ENCODE results near the gene CFAP68.
"Not testable (repeated sequence)": the region's sequence is repeated elsewhere in the genome, so short reads cannot be mapped to it uniquely, and the experiment has no call there.

Gene CFAP68

DNA sequence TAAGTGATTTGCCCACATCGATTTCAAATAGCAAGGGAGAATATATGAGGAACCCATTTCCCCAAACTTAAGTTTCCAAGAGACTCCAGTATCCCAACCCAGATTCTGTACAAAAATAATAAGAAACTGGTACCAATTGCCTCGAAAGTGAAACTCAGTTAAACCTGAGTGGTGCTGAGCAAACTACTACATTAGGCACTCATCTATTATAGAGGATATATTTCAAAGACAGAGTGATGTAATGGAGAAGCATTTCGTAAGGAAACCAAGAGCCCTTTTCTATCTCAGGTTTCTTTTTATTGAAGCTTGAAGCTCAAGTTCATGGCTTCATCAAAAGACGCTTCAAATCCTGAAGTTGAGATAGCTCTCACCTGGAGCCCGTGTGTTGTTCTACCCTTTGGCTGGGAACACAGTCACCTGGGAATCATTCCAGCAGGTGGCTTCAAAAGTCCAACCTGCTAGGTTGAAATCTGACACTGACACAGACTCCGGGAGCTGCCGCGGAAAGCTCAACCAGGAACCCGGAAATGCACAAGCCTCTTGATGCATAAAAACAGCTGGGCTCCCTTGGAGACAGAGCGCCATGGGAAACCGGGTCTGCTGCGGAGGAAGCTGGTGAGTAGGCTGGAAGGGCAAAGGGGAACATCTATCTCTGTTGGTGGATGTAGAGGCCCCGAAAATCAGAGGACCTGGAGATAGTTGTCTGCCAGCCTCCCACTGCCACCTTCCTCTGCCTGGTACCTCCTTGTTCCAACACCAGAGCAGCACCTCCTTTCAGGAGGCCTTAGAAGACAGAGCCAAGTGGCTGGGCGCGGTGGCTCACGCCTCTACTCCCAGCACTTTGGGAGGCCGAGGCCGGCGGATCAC lies 39.3 kb downstream of the CFAP68 start, which contains the start of gene C11orf52:
TSS of gene C11orf52 (plus strand) at position 524 of the 867 bp plus-strand sequence. CDS start at position 584, 60 bp downstream.
- no peak for DNase-seq

GRCh38 chr11:111920908-111921307 lies 41.6 kb downstream of the CFAP68 start:
- DNase-seq: no peak

GRCh38 chr11:111921541-111922230 lies 42.3 kb downstream of the CFAP68 start:
- no peak for DNase-seq

GRCh38 chr11:111922803-111923202 lies 43.5 kb downstream of the CFAP68 start:
- DNase-seq: no peak

- DNase-seq: no peak
Measured at GRCh38 chr11:111923351-111923788, 44.0 kb downstream of the CFAP68 start.

DNA sequence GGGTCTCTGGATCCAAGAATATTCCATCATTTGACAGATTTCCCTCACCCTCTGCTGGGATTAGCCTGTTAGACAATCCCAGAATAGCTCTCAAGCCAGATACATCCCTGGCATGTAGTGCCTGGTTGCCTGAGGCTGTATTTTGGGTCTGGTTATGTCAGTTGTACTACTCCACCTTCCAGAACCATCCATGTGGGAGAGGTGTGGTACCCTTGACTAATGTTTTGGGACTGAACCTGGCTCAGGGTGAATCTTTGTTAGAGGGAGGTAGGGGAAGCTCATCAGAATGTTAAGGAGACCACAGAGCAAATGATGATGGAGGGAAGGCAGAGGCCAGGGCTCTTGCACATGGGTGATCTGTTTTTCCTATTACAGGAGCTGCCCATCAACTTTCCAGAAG lies 44.6 kb downstream of the CFAP68 start:
- DNase-seq: no peak

GRCh38 chr11:111925953-111926352 lies 46.6 kb downstream of the CFAP68 start:
- DNase-seq: no peak

GRCh38 chr11:111926505-111927391 lies 47.4 kb downstream of the CFAP68 start:
- DNase-seq: peak; percentile 98

DNA sequence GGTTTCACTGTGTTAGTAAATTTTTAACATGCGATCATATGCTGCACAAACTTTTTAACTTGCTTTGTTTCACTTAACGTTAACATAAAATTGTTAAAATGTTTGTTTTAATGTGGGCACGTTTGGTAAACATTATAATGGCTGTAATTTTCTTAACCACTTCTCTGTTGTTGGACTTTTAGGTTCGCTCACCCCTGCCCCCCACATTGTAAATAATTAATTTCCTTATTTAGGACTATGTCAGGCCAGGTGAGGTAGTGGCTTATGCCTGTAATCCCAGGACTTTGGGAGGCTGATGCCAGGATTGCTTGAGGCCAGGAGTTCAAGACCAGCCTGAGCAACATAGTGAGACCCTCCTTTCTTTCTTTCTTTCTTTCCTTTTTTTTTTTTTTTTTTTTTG lies 51.1 kb downstream of the CFAP68 start:
- DNase-seq: no peak

GRCh38 chr11:111932611-111932950 lies 53.2 kb downstream of the CFAP68 start:
- DNase-seq: no peak

DNA sequence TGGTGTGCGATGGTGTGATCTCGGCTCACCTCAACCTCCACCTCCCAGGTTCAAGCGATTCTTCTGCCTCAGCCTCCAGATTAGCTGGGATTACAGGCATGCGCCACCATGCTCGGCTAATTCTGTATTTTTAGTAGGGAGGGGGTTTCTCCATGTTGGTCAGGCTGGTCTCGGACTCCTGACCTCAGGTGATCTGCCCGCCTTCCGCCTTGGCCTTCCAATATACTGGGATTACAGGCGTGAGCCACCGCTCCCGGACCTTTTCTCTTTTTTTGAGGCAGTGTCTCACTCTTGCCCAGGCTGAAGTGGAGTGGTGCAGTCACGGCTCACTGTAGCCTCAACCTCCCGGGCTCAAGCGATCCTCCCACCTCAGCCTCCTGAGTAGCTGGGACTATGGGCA lies 53.8 kb downstream of the CFAP68 start:
- not testable (repeated sequence) for DNase-seq

DNA sequence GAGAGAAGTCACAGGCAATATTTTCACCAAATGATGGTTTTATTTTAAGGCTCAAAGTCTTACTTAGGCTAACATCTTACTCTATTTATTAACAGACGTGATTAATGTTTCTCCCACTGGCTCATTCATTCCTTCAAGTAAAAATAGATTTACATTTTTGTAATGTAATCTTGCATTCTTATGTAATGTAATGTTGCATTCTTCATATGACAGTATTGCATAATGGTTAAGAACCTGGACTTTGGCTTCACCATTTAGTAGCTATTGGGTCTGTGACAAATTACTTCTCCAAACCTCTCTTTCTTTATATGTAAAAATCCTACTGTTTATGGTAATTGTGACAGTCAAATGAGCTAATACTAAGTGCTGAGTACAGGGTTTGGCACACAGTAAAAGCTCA lies 54.5 kb downstream of the CFAP68 start:
- no peak for DNase-seq

- DNase-seq: no peak
Measured at GRCh38 chr11:111934306-111934705, 55.0 kb downstream of the CFAP68 start.
